ENCODE results near the gene SLC38A2.
A peak's percentile ranks its signal among the peaks of the same experiment; 100 is the strongest.

The SLC38A2 gene

DNA sequence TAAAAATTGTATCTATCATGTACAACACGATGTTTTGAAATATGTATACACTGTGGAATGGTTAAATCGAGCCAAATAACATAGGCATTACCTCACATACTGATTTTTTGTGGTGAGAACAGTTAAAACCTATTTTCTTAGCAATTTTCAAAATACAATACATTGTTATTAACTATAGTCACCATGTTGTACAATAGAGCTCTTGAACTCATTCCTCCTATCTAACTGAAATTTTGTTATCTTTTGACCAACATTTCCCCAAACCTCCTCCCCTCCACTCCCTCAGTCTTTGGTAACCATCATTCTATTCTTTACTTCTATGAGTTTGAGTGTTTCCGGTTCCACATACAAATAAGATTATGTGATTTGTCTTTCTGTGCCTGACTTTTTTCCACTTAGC, 6.8 kb upstream of the SLC38A2 start:
- Histone ChIP-seq H3K36me3 (no peaks in the 10 kb centered on the region), H3K4me3 (ENCODE audit: low read depth in 1 of 2, low read length in 1 of 2) (no peak overlapping the region), H3K4me1 (ENCODE audit: control insufficient read depth in 1 of 2, insufficient read depth in 1 of 2, low read depth in 1 of 2, low read length in 1 of 2) (peaks cover 14 to 18% of the 10 kb centered on the region in 2 experiments), H3K9me3 (no peaks in the 10 kb centered on the region), H3K27ac (no peak overlapping the region), H3K27me3 (no peaks in the 10 kb centered on the region)
- TF ChIP-seq, protein P1, sequence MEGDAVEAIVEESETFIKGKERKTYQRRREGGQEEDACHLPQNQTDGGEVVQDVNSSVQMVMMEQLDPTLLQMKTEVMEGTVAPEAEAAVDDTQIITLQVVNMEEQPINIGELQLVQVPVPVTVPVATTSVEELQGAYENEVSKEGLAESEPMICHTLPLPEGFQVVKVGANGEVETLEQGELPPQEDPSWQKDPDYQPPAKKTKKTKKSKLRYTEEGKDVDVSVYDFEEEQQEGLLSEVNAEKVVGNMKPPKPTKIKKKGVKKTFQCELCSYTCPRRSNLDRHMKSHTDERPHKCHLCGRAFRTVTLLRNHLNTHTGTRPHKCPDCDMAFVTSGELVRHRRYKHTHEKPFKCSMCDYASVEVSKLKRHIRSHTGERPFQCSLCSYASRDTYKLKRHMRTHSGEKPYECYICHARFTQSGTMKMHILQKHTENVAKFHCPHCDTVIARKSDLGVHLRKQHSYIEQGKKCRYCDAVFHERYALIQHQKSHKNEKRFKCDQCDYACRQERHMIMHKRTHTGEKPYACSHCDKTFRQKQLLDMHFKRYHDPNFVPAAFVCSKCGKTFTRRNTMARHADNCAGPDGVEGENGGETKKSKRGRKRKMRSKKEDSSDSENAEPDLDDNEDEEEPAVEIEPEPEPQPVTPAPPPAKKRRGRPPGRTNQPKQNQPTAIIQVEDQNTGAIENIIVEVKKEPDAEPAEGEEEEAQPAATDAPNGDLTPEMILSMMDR (IDR thresholded peaks at IDR 0.05), result no peak

DNA sequence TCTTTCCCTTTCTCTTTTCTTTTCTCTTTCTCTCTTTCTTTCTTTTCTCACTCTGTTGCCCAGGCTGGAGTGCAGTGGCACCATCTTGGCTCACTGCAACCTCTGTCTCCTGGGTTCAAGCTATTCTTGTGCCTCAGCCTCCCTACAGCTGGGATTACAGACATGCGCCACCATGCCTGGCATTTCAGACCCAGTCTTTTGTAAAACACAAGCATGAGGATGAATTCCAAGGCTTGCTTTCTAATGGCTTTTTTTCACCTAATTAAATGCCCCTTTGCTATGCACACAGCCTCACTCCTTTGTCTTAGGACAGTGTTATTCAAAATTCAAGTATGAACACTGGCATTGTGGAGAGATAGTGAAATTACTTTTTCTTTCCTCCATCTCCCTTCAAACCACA, 6.0 kb upstream of the SLC38A2 start:
- Histone ChIP-seq H3K27me3 (no peaks in the 10 kb centered on the region), H3K9me3 (no peaks in the 10 kb centered on the region), H3K27ac (no peak overlapping the region)

DNA sequence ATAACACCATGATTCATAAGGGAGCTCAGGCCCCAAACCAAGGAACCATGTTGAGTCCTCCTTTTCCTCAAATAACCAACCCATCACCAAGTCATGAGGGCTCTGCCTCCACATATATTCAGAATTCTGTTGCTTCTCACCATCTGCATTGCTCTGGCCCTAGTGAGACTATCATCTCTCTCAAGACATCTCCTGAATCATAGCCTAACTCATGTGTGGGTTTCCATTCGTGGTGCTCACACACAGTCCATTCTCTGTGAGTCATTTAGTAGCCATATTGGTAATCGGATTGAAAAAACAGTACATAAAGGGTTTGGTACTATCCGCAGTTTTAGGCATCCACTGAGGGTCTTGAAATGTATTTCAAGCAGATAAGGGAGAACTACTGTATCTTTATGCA, 5.1 kb upstream of the SLC38A2 start:
- H3K36me3 ChIP-seq, result no peaks in the 10 kb centered on the region
- H3K27ac ChIP-seq, result no peak overlapping the region
- H3K9me3 ChIP-seq, result no peaks in the 10 kb centered on the region
- H3K4me1 ChIP-seq (ENCODE audit: control insufficient read depth in 1 of 2, insufficient read depth in 1 of 2, low read depth in 1 of 2, low read length in 1 of 2), result peaks cover 17 to 21% of the 10 kb centered on the region in 2 experiments
- H3K27me3 ChIP-seq, result no peaks in the 10 kb centered on the region
- TF ChIP-seq, protein P1 (IDR thresholded peaks at IDR 0.05), result no peak
- H3K4me3 ChIP-seq (ENCODE audit: low read depth in 1 of 2, low read length in 1 of 2), result no peak overlapping the region

More for the DNA sequence above, 6.0 kb upstream of the SLC38A2 start:
- Histone ChIP-seq H3K4me1 (ENCODE audit: control insufficient read depth in 1 of 2, insufficient read depth in 1 of 2, low read depth in 1 of 2, low read length in 1 of 2) (peaks cover 16 to 18% of the 10 kb centered on the region in 2 experiments), H3K4me3 (ENCODE audit: low read depth in 1 of 2, low read length in 1 of 2) (no peak overlapping the region), H3K36me3 (no peaks in the 10 kb centered on the region)
- TF ChIP-seq, protein P1 (IDR thresholded peaks at IDR 0.05), result no peak

DNA sequence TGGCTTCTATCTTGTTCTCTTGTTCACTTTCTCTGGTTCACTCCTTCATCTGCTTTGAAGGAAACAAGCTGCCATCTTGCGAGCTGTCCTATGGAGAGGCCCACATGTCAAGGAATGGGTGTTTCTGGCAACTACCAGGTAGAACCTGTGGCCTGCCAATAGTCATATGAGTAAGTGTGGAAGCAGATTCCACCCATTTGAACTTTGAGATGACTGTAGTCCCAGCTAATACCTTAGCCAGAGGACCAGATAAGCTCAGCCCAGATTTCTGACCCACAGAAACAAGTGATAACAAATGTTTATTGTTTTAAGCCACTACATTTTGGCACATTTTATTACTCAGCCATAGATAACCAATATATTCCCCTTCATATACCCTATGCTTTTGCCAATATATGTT, 4.0 kb upstream of the SLC38A2 start:
- no peaks in the 10 kb centered on the region for H3K36me3 ChIP-seq
- H3K4me3 ChIP-seq (ENCODE audit: low read depth in 1 of 2, low read length in 1 of 2), result no peak overlapping the region
- no peaks in the 10 kb centered on the region for H3K27me3 ChIP-seq
- TF ChIP-seq, protein P1 (IDR thresholded peaks at IDR 0.05), result no peak
- H3K4me1 ChIP-seq (ENCODE audit: control insufficient read depth in 1 of 2, insufficient read depth in 1 of 2, low read depth in 1 of 2, low read length in 1 of 2), result peaks cover 12 to 17% of the 10 kb centered on the region in 2 experiments
- H3K9me3 ChIP-seq, result no peaks in the 10 kb centered on the region
- H3K27ac ChIP-seq, result no peak overlapping the region

DNA sequence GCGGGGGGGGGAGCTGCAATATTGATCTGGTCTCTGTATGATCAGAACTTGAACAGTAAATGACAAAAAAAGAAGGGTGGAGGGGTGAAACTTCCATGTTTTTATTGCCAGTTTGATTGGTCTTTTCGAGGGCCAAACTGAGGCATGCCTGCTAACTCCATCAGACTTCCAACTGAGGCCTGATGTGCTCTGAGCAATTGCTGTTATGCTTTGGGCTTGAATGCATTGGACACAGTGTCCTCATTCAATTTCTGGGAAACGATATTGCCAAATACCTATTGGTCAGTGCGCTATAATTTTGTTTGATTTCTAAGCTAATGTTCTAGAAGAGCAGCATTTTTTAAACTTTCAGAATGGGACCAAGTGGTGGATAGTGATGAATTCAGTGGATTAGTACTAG, 2.1 kb upstream of the SLC38A2 start:
- H3K4me3 ChIP-seq (ENCODE audit: low read depth in 1 of 2, low read length in 1 of 2), result no peak overlapping the region
- H3K9me3 ChIP-seq, result no peaks in the 10 kb centered on the region
- H3K27ac ChIP-seq, result no peak overlapping the region
- no peaks in the 10 kb centered on the region for H3K27me3 ChIP-seq
- H3K36me3 ChIP-seq, result peaks cover 14% of the 10 kb centered on the region
- peaks cover 26 to 32% of the 10 kb centered on the region in 2 experiments for H3K4me1 ChIP-seq (ENCODE audit: control insufficient read depth in 1 of 2, insufficient read depth in 1 of 2, low read depth in 1 of 2, low read length in 1 of 2)
- TF ChIP-seq, protein P1 (IDR thresholded peaks at IDR 0.05), result no peak

DNA sequence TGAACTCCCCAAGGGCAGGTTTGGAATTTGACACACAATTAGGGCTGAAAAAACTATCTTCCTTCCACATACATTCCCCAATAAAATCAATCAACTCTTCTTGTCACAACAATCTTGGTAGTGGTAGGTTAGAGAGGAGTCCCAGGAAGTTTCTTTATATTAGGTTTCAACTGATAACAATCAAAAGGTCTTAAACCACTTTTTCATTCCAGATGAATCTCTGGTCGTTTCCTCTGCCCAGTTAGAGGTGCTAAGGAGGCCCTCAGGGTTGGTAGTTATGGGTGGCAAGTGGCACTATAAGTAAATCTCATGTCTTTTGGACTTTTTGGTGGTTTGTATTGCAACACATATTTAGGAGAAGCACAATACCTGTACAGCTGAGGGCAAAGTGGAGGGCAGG, 1.7 kb upstream of the SLC38A2 start:
- peaks cover 18% of the 10 kb centered on the region for H3K36me3 ChIP-seq
- TF ChIP-seq, protein P1 (IDR thresholded peaks at IDR 0.05), result no peak
- no peak overlapping the region for H3K27ac ChIP-seq
- peaks cover 30 to 36% of the 10 kb centered on the region in 2 experiments for H3K4me1 ChIP-seq (ENCODE audit: control insufficient read depth in 1 of 2, insufficient read depth in 1 of 2, low read depth in 1 of 2, low read length in 1 of 2)
- H3K9me3 ChIP-seq, result no peaks in the 10 kb centered on the region
- peak overlapping the region; percentile 91 to 99 for H3K4me3 ChIP-seq (ENCODE audit: low read depth in 1 of 2, low read length in 1 of 2)
- H3K27me3 ChIP-seq, result no peaks in the 10 kb centered on the region
